HG02981 (cell line): Measurements from ENCODE around the gene TBC1D22B.
"Not testable (repeated sequence)": the region's sequence is repeated elsewhere in the genome, so short reads cannot be mapped to it uniquely, and the experiment has no call there.

Source experiments
- ATAC-seq: cut with Tn5 transposase; IDR thresholded peaks from one replicate; pipeline ENCODE4 v1.9.1; 2021; ENCODE audit warnings: mild to moderate bottlenecking, moderate library complexity; ENCODE audit not compliant: unreplicated experiment

The TBC1D22B gene

GRCh38 chr6:37319856-37320480 is 62.4 kb downstream of the TBC1D22B start:
- no peak for ATAC-seq

- ATAC-seq: no peak
Observed at GRCh38 chr6:37320646-37321045, 63.1 kb downstream of the TBC1D22B start.

GRCh38 chr6:37321101-37321500 is 63.5 kb downstream of the TBC1D22B start:
- ATAC-seq: no peak

GRCh38 chr6:37321516-37322415 is 64.2 kb downstream of the TBC1D22B start:
- ATAC-seq: no peak

- no peak for ATAC-seq
Observed at GRCh38 chr6:37323580-37323979, 66.0 kb downstream of the TBC1D22B start.

- ATAC-seq: no peak
Observed at GRCh38 chr6:37324131-37325033, 66.8 kb downstream of the TBC1D22B start.

GRCh38 chr6:37330345-37330744 is 72.8 kb downstream of the TBC1D22B start:
- ATAC-seq: not testable (repeated sequence)

- no peak for ATAC-seq
Observed at GRCh38 chr6:37331047-37331446, 73.5 kb downstream of the TBC1D22B start.

- ATAC-seq: no peak
Observed at GRCh38 chr6:37332894-37333293, 75.3 kb downstream of the TBC1D22B start.

- no peak for ATAC-seq
Observed at GRCh38 chr6:37334047-37334446, 76.5 kb downstream of the TBC1D22B start.

- ATAC-seq: not testable (repeated sequence)
Observed at GRCh38 chr6:37338317-37338716, 80.7 kb downstream of the TBC1D22B start.

- ATAC-seq: no peak
Observed at GRCh38 chr6:37338745-37339255, 81.2 kb downstream of the TBC1D22B start.

GRCh38 chr6:37339741-37340638 is 82.4 kb downstream of the TBC1D22B start:
- no peak for ATAC-seq

- no peak for ATAC-seq
Observed at GRCh38 chr6:37340639-37340943, 83.0 kb downstream of the TBC1D22B start.

GRCh38 chr6:37343248-37343647 is 85.7 kb downstream of the TBC1D22B start:
- no peak for ATAC-seq

- no peak for ATAC-seq
Observed at GRCh38 chr6:37344308-37344707, 86.7 kb downstream of the TBC1D22B start.

- not testable (repeated sequence) for ATAC-seq
Observed at GRCh38 chr6:37345804-37346203, 88.2 kb downstream of the TBC1D22B start.

GRCh38 chr6:37347177-37347576 is 89.6 kb downstream of the TBC1D22B start:
- ATAC-seq: no peak

GRCh38 chr6:37347670-37348111 is 90.1 kb downstream of the TBC1D22B start:
- ATAC-seq: no peak

- ATAC-seq: no peak
Observed at GRCh38 chr6:37351027-37351426, 93.5 kb downstream of the TBC1D22B start.
